GM19468 (cell line): ENCODE results near the gene SKIDA1.

Experiments used
- ATAC-seq: cut with Tn5 transposase; IDR thresholded peaks from one replicate; pipeline ENCODE4 v1.9.1; 2021; ENCODE audit warnings: mild to moderate bottlenecking, moderate library complexity, moderate number of reproducible peaks; ENCODE audit not compliant: unreplicated experiment; ENCODE audit errors: extremely low read depth

The SKIDA1 gene

DNA sequence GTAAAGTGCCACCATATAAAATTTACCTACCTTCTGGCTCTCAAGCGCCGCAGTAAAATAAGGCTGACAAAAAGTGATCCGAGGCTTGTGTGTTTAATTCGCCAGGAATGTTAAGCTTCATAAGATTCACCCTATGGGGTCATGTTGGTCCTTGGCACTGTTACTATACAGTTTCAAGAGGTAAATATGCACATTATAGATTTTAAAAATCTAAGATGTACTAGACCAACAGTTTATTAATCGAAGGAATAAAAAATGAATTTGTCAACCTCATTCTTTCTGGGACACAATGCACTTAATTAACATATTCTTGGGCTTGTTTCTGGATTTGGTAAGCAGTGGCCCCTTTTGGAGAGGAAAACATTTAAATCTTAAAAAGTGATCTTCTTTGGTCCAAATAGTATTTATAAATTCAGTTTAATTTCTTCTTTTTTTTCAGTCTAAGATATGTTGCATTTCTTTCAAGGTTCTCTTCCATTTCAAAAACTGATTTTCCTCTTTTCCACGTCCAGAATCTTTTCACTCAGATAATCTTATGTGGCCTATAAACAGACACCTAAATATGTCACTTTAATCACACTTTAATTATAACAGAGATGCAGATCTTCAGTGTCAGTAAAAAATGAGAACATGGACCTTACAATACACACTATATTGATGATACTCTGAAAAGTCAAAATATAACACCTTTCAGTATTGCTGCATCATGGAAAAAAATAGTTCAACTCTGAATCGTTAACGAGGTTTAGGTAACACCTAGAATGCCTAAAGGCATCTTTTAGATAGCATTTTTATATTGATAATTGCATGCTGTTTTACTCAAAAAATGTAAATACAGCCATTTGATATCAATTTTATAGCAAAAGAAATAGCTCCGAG lies 3.8 kb upstream of the SKIDA1 start:
- no peak for ATAC-seq

DNA sequence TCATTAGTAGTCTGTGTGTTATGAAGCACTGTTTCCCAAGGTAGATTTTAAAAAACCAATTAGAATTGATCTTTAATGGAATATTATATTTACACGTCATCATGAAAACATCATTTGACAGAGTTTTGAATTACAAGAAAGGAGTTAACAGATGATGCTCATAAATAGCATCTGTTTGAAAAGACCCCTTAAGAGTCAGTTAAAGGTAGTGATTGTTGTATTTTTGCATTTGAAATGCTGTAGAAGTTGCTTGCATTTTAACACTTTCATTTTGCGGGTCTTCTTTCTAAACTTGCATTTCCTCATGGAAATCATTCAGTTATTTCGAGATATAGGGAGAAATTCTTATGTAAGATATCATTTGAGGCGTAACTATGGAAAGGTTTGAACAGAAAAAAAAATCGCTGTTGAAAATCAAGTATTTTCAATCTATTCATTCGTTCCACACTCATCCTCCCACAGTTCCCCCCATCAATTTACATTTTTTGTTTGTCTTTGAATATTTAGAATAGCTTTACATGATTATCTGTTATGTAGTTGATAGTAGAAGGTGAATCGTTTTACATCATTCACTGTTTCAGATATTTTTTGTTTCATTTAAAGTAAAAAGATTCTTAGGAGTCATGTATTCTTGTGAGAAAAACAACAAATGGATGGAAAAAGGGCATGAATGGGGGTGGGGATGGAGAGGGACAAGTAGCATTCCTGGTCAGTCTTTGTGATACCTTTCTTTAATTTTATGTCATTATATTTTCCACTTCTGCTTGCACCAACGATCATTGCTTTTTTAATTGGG lies 3.0 kb upstream of the SKIDA1 start:
- ATAC-seq, result no peak

DNA sequence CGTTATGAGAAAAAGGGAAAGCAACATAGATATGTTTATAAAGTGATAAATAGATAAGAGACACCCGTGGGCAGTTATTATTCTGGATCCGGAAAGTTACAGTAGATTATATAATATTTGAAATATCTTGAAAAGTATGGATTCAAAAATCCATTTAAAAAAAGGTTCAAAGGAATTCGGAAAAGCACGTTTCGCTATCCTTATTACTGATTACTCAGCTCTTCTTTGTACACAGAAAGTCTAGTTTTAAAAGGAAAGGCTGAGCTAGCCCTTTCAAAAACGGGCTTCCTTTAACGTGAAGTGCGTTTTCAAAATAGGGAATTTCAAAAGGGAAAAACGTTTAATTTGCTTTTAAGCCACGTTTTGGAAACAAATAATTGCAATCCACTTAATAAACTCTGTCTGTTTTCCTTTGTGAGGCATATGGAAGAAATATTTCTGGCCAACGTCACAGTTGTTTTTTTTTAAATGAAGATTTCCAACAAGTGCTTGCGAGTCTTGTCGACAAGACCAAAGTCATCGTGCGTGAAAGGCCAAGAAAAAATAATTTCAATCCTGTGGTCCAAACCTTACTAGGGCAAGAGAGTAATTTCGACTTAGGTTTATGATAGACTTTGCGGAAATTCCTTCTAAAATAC lies 2.2 kb upstream of the SKIDA1 start:
- no peak for ATAC-seq

DNA sequence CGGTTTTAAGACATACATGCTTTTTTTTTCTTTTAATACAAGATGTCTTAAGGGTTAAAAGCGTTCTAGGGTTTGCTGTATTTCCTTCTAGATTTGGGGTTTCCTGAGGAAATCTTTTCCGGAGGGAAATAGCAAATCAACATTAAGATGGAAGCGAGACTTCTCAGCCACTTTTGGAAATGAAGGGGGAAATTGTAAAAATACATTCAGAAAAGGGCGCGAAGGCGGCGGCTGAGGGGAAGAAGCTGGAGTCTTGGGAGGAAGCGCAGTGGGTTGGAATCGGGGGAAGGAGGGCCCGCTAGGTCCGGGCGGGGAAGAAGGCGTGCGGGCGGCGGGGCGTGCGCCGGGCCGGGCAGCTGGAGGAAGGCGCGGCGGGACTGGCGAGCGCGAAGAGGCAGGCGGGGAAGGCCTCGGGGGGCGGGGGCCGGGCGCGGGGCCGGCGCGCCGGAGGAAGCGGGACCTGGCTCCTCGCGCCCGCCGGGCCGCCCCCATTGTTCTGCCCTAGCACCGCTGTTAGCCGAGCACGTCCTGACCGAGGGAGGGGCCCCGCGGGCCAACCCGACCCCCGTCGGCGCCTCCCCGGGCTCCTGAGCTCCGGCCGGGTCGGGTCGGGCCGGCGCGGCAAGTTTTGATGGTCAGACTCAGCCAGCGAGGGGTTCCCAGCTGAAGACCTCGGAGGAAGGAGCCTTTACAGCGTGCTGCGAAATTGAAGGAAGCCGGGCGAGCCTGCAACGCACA lies 1.5 kb upstream of the SKIDA1 start:
- no peak for ATAC-seq

DNA sequence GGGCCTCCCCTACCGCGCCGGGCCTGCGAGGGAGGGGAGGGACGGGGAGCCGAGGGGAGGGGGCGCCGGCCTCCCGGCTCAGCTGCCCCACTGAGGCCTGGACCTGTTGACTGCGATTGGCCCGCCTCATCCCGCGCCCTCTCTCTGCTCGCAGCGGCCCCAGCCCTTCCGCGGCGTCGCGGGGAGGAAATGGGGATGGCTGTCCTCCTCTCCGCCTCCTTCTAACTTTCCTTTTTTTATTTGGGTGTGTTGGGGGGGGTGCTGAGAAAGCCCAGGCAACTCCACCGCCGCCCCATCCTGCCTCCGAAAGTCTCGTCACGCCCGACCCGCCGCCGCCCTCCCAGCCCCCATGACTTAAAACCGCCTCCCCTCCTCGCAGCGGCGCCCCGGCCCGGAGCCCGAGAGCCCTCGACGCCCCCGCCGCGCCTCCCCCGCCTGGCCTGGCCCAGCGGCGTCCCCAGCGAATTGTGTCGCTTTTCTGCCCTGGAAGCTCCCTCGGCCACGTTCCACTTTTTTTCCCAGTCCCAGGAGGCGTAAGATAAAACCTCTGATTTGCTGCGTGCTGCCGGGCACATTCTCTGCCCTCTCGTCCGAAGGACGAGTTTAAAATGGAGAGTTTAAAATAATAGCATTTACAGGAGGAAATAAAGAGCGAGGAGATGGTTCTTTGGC lies 842 bp upstream of the SKIDA1 start:
- ATAC-seq, result peak; percentile 18

DNA sequence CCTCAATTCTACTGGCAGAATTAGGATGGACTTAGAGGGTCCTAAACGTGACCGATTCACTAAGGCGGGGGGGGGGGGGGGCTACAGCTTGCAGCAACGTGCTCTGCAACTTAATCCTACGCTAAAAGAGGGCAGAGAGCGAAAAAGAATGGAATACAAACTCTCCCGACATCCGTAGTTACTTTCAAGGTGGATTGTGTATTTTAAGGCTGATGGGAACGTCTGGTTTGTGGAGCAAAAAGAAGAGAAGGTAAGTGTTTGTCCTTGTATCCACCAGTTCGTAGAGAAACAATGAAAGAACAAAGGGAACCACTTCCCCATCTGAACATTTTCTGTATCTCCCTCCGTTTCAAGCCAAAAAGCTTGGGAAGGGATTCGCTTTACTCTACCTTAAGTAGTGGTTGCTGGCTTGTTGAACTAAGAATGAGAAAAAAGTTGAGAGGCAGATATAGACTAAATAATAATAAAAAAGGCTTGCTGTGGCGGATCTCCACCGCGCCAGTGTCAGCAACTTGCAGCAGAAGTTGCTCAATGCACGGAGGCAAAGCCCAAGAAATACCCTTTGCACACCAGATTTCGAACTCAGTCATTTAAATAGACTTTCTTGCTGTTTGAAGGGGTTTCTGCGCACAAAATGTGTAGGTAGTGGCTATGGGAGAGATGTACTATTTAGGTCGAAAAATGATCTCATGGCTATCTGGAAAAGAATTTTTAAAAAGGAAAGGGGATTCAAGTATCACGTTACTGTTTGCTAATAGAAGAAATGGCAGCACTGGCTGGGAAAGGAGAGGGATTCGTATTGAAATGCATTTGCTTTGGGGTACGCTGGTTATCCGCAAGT lies 736 bp downstream of the SKIDA1 start:
- no peak for ATAC-seq

DNA sequence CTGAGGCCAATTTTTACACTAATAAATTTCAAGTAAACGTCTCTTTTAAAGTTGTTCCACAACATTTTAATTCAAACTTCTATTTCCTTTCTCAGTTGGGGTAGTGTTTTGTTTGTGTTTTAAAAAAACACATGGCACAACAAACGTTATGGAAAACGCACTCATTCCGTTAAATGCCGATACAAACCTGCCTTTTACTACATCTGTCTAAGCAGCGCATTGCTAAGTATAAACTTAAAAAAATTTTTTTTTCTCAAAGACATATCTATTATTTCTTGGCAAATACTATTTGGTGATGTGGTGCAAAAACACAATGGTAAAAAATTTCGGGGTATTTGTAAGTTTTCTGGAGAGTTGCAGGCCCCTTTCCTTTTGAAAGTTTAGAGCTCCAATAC lies 1.4 kb downstream of the SKIDA1 start:
- no peak for ATAC-seq

DNA sequence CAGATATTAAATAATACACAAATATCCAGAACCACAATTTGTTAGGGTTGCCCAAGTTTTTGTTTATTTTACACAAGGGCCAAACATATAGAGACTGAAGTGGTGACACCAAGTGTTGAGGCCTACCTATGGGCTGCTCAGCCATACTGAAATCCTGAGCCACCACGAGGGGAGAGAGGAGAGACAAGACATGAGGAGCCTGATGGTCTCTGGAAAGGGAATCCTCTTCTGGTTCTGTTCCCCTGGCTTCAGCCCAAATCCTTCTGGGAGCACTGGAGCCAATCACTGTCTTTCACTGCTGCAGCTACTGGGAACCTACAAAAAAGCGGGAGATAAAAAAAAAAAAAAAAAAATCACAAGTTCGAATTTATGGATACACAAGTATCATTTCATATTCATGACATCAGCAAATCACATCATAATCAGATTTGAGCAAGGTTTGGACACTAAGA lies 1.9 kb downstream of the SKIDA1 start:
- no peak for ATAC-seq

DNA sequence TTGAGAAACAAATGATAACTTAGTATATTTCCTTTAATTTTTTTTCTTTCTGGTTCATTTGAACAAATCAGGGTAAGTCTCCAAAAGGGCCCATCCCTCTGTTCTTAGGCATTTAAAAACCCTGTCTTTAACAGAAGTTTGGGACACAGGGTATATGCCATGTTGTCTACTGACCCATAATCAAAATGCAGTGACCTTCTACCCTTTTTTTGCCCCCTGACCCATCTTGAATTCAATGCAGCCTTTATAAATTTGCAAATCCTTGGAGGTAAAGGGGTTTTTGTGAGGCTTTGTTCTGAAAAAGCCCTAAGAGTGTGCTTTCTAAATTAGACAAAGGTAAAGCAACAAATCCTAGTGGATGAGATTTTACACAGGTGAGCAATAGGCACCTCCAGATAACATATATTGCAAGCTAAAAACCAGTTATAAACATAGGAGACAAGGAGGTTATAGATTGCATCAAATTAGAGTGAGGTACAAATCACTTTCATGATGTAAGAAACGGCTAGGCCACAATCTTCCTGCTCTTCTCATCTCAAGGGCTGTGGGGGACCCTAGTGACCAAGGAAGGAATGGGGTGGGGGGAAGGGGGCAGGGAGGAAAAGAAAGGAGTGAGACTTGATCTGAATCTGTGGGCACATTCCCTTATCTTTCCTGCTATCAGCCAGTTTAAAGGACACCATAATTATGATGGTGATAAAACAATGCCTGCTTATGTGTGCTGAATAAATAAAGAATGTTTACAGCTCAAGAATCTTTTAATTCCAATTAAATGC lies 2.7 kb downstream of the SKIDA1 start:
- ATAC-seq, result no peak

DNA sequence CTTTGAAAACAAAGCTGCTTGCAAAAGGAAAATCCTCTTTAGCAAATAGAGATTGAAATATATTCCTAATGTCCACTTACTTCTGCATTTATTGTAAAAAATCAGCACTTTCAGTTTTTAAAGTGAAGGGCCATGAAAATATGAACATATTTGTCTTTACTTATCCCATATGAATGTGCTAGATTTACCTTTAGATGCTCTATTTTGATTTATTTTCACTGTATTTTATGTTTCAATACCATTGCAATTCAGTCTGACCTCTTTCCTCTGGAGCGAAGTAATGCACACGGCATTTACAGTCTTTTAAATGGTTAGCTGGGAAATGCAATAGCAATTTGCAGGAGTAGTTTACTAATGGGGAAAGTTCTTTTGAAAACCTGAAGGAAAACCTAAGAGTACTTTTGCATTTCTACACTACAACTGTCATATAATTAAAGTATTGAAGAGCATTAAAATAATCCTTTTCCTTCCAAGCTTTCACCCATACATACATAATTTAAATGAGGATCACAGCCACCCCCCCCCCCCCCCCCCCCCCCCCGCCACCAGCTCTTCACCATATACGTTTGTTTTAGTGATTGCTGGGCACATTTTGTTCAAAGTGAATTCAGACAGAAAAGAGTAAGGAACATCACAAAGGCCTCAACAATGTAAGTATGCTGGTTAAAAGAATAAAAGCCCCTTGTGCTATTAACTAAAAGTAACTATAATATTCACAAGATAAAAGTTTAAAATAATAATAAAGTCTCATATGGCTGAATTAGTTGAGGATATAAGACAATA lies 3.5 kb downstream of the SKIDA1 start:
- ATAC-seq, result no peak

DNA sequence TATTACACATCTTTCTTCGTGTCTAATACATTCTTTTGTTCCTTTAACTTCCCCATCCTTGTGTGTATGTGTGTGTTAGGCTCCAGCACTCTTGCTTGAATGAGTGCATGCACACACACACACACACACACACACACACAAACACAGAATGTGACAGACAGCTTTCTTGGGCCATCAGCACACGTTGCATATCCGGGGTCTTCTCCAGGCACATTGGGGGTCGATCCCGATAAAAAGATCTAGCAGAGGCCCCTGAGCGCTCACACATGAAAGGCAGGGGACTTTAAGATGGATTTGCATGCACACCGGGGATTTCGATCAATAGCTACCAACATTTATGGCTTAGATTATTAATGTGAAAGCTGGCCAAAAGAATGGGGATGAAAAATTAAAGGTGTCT lies 4.5 kb downstream of the SKIDA1 start:
- no peak for ATAC-seq

DNA sequence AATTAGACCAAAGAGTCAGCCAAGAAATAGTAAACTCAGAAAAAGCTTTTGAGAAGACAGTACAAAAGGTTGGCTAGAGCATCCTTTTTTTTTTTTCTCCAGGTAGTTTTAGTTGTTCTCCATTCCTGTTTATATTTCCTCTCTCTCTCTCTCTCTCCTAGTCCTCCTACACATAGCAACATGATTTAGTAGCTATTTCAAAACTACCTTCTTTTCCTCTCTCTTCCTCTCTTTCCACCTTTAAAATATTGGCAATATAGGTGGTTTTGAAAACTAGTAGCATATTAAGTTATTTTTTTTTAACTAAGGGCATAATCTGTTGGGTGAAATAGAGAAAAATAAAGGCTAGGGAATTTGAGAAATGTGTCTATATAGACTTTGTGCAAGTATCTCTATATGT lies 5.0 kb downstream of the SKIDA1 start:
- no peak for ATAC-seq

DNA sequence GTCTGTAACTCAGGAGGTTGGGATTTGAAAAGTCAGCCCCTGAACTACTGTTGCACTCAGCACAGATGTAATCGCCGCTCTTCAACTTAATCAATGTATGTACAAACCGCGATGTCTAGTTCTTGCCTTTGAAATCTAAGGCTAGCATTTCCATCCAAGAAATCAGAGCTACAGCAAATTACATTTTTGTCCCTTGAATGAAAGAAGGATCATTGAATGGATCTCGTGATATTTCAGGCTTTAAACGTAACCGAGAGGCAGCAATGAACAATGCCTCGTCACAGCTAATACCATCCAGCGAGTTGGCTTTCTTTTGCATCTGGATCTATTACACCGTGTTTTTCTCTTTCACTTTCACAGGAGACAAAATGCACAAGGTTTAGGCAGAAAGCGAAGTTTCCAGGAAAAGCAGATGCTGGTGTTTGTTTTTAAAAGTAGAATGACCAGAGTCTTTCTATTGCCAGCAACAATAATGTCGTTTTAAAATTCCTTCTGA lies 5.5 kb downstream of the SKIDA1 start:
- ATAC-seq, result no peak

DNA sequence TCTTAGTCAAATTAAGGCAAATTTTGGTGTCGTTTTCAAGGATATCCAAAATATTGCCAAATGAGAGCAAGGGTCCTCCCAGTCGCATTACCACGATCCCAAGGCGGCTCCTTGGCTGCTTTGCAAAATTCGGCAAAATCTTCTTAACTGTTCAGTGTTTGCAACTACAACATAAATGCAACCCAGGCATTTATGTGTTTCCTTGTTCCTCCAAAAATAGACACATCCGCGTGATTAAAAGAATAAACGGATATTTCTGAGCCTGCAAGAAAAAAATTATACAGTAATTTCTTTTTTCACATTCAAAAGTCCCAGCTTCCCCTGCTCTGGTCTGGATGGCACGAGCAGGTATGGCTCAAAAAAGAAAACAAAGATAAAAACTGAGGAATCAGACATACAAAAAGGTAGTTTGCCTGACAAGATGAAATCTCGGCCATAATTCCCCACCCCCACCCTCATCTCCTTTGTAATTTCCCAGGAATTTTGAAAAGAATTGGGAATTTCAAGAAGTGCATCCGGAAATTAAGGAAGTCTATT lies 6.0 kb downstream of the SKIDA1 start:
- ATAC-seq, result no peak

DNA sequence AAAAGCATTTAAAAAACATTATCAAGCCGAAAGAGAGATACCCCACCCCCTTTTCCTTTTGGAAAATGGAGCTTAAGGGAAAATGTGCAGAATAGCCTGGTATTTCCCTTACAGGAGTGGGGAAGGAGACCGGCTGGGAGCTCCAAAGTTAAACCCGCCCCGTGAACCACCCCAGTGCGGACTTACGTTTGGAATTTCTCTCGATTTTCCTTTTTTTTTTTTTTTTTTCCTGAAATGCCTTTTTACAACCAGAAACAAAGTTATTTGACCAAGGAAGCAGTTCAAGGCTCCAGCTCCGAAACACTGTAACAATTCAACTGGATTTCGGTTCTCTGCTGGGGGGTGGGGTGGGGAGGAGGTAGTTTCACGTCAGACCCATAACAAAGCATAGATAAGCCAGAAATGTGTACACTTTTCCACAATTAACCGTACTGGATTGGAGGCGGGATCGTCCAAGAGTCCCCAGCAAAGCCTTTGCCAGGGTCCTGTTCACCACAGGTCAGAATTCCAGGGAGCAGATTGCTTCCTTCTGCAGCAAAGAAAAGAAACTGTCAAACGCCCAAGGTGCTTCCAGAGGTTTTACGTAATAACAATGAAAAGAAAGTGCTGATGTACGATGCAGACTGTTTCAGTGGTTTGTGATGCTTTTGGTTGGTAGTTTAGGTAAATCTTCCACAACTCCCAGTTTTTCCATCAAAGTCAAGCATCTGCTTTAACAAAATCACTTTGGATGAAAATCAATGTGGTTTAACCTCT lies 6.7 kb downstream of the SKIDA1 start:
- ATAC-seq, result no peak

DNA sequence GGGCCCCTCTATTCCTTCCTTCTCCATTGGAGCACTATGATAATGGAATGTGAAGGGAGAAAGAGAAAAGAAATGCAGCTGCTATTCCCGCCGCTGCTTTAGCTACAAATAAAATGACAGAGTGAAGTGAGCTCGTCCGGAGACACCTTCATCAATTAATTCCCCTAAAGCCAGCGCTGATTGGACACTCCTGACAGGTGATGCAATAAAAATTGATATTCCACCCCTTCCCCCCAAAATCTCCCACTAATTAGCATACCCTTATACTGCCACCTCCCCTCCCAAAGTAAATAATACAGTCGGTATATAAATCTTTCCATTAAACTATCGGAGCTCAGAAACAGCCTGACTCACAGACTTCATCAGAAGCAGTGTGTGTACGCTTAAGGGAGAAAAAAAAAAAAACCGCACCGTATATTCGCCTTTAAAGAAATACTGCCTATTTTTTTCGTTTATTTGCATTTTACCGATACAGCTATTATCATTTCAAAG lies 7.3 kb downstream of the SKIDA1 start:
- no peak for ATAC-seq
